SW 1271 (cell line): ENCODE data around the gene SEMA7A.
"Not testable (repeated sequence)": the region's sequence is repeated elsewhere in the genome, so short reads cannot be mapped to it uniquely, and the experiment has no call there.

Source experiments
- DNase-seq, 2 experiments: peaks; one replicate each; lab custom pipeline; 2025; lab: John Stamatoyannopoulos, UW

SEMA7A gene

GRCh38 chr15:74433592-74434262, at the start of gene SEMA7A:
Gene SEMA7A (minus strand): TSS chr15:74433958. CDS start chr15:74433918, 40 bp downstream.
- peak in 1 of 2 experiments; percentile 72 for DNase-seq

- DNase-seq: no peak
These were observed 48.9 kb upstream of the SEMA7A start for GRCh38 chr15:74482661-74483060.

GRCh38 chr15:74480364-74480763, 46.6 kb upstream of the SEMA7A start:
- not testable (repeated sequence) for DNase-seq

GRCh38 chr15:74471621-74472020, 37.9 kb upstream of the SEMA7A start:
- not testable (repeated sequence) for DNase-seq

GRCh38 chr15:74470631-74471395, 37.1 kb upstream of the SEMA7A start:
- no peak for DNase-seq

GRCh38 chr15:74468341-74469032, 34.7 kb upstream of the SEMA7A start:
- no peak for DNase-seq

- DNase-seq: no peak
These were observed 32.8 kb upstream of the SEMA7A start for GRCh38 chr15:74466570-74466969.

- no peak for DNase-seq
These were observed 31.1 kb upstream of the SEMA7A start for GRCh38 chr15:74464897-74465296.

GRCh38 chr15:74464216-74464615, 30.5 kb upstream of the SEMA7A start:
- DNase-seq: no peak

- DNase-seq: no peak
These were observed 29.9 kb upstream of the SEMA7A start for GRCh38 chr15:74463634-74464033.

- DNase-seq: no peak
These were observed 28.2 kb upstream of the SEMA7A start for GRCh38 chr15:74461847-74462511.

- peak; percentile 96 to 99 for DNase-seq
These were observed 27.4 kb upstream of the SEMA7A start, which contains the start of gene UBL7 for GRCh38 chr15:74460871-74461846. Gene UBL7 (minus strand): TSS chr15:74461160. CDS start chr15:74458867, 2,293 bp downstream.

- DNase-seq: no peak
These were observed 26.5 kb upstream of the SEMA7A start for GRCh38 chr15:74460298-74460697.

- DNase-seq: not testable (repeated sequence)
These were observed 26.0 kb upstream of the SEMA7A start for GRCh38 chr15:74459798-74460197.

GRCh38 chr15:74458473-74458872, 24.7 kb upstream of the SEMA7A start:
- DNase-seq: no peak

- not testable (repeated sequence) for DNase-seq
These were observed 23.3 kb upstream of the SEMA7A start for GRCh38 chr15:74457036-74457435.

GRCh38 chr15:74454764-74455500, 21.2 kb upstream of the SEMA7A start:
- DNase-seq: no peak

- no peak for DNase-seq
These were observed 20.4 kb upstream of the SEMA7A start for GRCh38 chr15:74453925-74454763.
